HCT116 (cell line): ENCODE measurements around the gene TNFRSF6B. TPM values are rescaled to one million over a fixed set of nuclear protein-coding genes. Genes with fewer than 3 reads are reported as not detected.

Experiments
- ATAC-seq: fragments of 200-7000 bp; cut with Tn5 transposase; 2 replicates; pipeline ENCODE4 v1.9.1; 2020; ENCODE audit warnings: mild to moderate bottlenecking, moderate library complexity
- BruUV-seq: library from RNA; stranded (reverse); fragments of 400-500 nt; replicated peaks from 2 replicates; lab custom pipeline; 2021; lab: Mats Ljungman, UMichigan
- CTCF ChIA-PET: fragments of 300-600 bp; sonication (Branson Sonifier 250); formaldehyde crosslinking; loops from one replicate; lab custom pipeline; 2021; ENCODE audit warnings: antibody characterized with exemption; lab: Charles Lee
- POLR2A ChIA-PET: fragments of 300-600, 350-600 bp; sonication (Branson Sonifier 250); formaldehyde crosslinking; loops from one replicate; lab custom pipeline; 2021; ENCODE audit warnings: antibody characterized with exemption; lab: Charles Lee
- RAD21 ChIA-PET, 2 experiments: fragments of 300-600 bp; sonication (Branson Sonifier 250); formaldehyde crosslinking; loops; one replicate each; lab custom pipeline; 2023; ENCODE audit warnings: low total read pairs in 2 of 2; ENCODE audit not compliant: uncharacterized antibody in 2 of 2, unreplicated experiment in 2 of 2, low non-redundant PET in 1 of 2; lab: Charles Lee
- DNase-seq: peaks from one replicate; pipeline ENCODE4 v3.0.0-alpha.2; 2010; ENCODE audit warnings: low read depth, low spot score
- H2AFZ ChIP-seq: fragments of 200-600 bp; shearing (Covaris generic), sonication (generic); 2 replicates; pipeline ENCODE4 v1.6.1; 2017; ENCODE audit warnings: low read depth, mixed run types, mixed read lengths, antibody characterized with exemption, low read length; ENCODE audit not compliant: poor library complexity, severe bottlenecking
- H3K27ac ChIP-seq: 2 replicates; pipeline ENCODE4 v1.5.1; 2012; ENCODE audit warnings: low read depth, low read length
- H3K27me3 ChIP-seq: fragments of 200-600 bp; sonication (generic); 2 replicates; pipeline ENCODE4 v1.6.1; 2016; ENCODE audit warnings: mixed run types, low read length, mixed read lengths; ENCODE audit not compliant: insufficient read depth
- H3K36me3 ChIP-seq, 2 experiments: fragments of 200-500 bp in 1 of 2; fragments of 200-600 bp in 1 of 2; sonication (Bioruptor generic) in 1 of 2; sonication (generic) in 1 of 2; 2 replicates each; pipeline versions ENCODE4 v1.5.1 to v1.6.1; 2014 to 2016; ENCODE audit warnings: low read length in 2 of 2, inconsistent platforms in 1 of 2, mixed read lengths in 1 of 2, mixed run types in 1 of 2; ENCODE audit not compliant: insufficient read depth in 2 of 2, control insufficient read depth in 1 of 2
- H3K4me1 ChIP-seq, 2 experiments: fragments of 200-600 bp in 1 of 2; sonication (generic) in 1 of 2; 2 replicates each; pipeline versions ENCODE4 v1.5.1 to v1.6.1; 2012 to 2017; ENCODE audit warnings: low read length in 2 of 2, inconsistent platforms in 1 of 2, mild to moderate bottlenecking in 1 of 2, mixed read lengths in 1 of 2, mixed run types in 1 of 2, moderate library complexity in 1 of 2; ENCODE audit not compliant: insufficient read depth in 2 of 2, control insufficient read depth in 1 of 2
- H3K4me2 ChIP-seq: fragments of 200-600 bp; sonication (generic); 2 replicates; pipeline ENCODE4 v1.6.1; 2017; ENCODE audit warnings: mixed run types, low read length, mixed read lengths
- H3K4me3 ChIP-seq, 2 experiments: fragments of 200-600 bp in 1 of 2; sonication (generic) in 1 of 2; replicated peaks in 1 of 2; 2 replicates each; pipeline ENCODE4 v1.5.1; 2011 to 2016; ENCODE audit warnings: low read length in 2 of 2, control low read depth in 1 of 2, low read depth in 1 of 2, mild to moderate bottlenecking in 1 of 2, mixed read lengths in 1 of 2, mixed run types in 1 of 2
- H3K79me2 ChIP-seq: fragments of 200-600 bp; sonication (generic); 2 replicates; pipeline ENCODE4 v1.6.1; 2017; ENCODE audit warnings: mild to moderate bottlenecking, mixed run types, low read length, moderate library complexity, mixed read lengths; ENCODE audit not compliant: insufficient read depth
- H3K9ac ChIP-seq: fragments of 200-600 bp; sonication (generic); 2 replicates; pipeline ENCODE4 v1.6.1; 2016; ENCODE audit warnings: low read length, mixed read lengths
- H3K9me2 ChIP-seq: fragments of 200-600 bp; sonication (generic), shearing (Covaris generic); 2 replicates; pipeline ENCODE4 v1.6.1; 2017; ENCODE audit warnings: mixed run types, mild to moderate bottlenecking, moderate library complexity; ENCODE audit not compliant: insufficient read depth
- H3K9me3 ChIP-seq, 2 experiments: fragments of 200-500 bp in 1 of 2; fragments of 200-600 bp in 1 of 2; sonication (Bioruptor generic) in 1 of 2; sonication (generic) in 1 of 2; 2 replicates each; pipeline ENCODE4 v1.6.1; 2014 to 2017; ENCODE audit warnings: low read length in 2 of 2, mixed read lengths in 2 of 2, inconsistent platforms in 1 of 2, low read depth in 1 of 2, mild to moderate bottlenecking in 1 of 2, mixed run types in 1 of 2, moderate library complexity in 1 of 2; ENCODE audit not compliant: control insufficient read depth in 1 of 2, insufficient read depth in 1 of 2
- H4K20me1 ChIP-seq: fragments of 200-600 bp; sonication (generic), shearing (Covaris generic); 2 replicates; pipeline ENCODE4 v1.6.1; 2017; ENCODE audit warnings: mixed run types, mild to moderate bottlenecking, moderate library complexity; ENCODE audit not compliant: insufficient read depth
- CTCF ChIP-seq, 3 experiments: fragments of 200-600 bp in 1 of 3; sonication (generic) in 1 of 3; IDR thresholded peaks in 2 of 3; conservative IDR thresholded peaks in 1 of 3; 2 replicates each; pipeline ENCODE4 v1.5.1; 2012 to 2017; ENCODE audit warnings: low read depth in 2 of 3, low read length in 2 of 3, antibody characterized with exemption in 1 of 3, borderline replicate concordance in 1 of 3, control low read depth in 1 of 3, mild to moderate bottlenecking in 1 of 3, mixed read lengths in 1 of 3, mixed run types in 1 of 3, moderate library complexity in 1 of 3; ENCODE audit not compliant: insufficient read depth in 1 of 3
- EGR1 ChIP-seq: IDR thresholded peaks from 2 replicates; pipeline ENCODE4 v1.6.1; 2012; ENCODE audit warnings: low read depth
- ELF1 ChIP-seq: IDR thresholded peaks from 2 replicates; pipeline ENCODE4 v1.6.1; 2012; ENCODE audit warnings: low read depth, borderline replicate concordance
- JUND ChIP-seq: IDR thresholded peaks from 2 replicates; pipeline ENCODE4 v1.6.1; 2012
- RAD21 ChIP-seq: IDR thresholded peaks from 2 replicates; pipeline ENCODE4 v1.6.1; 2012; ENCODE audit warnings: low read depth, mild to moderate bottlenecking
- REST ChIP-seq: IDR thresholded peaks from 2 replicates; pipeline ENCODE4 v1.6.1; 2012; ENCODE audit warnings: low read depth
- SIN3A ChIP-seq: IDR thresholded peaks from 2 replicates; pipeline ENCODE4 v1.6.1; 2012; ENCODE audit warnings: low read depth
- ZBTB33 ChIP-seq: IDR thresholded peaks from 2 replicates; pipeline ENCODE4 v1.6.1; 2011; ENCODE audit warnings: mild to moderate bottlenecking, low read length, moderate library complexity; ENCODE audit not compliant: insufficient replicate concordance; ENCODE audit errors: extremely low read depth
- ZFX ChIP-seq: fragments of 450-650 bp; IDR thresholded peaks from 2 replicates; pipeline ENCODE4 v1.6.1; 2017
- ZNF274 ChIP-seq: fragments of 200-500 bp; sonication (Bioruptor generic); IDR thresholded peaks from 2 replicates; pipeline ENCODE4 v1.6.1; 2014; ENCODE audit warnings: mild to moderate bottlenecking, low read depth, low read length, inconsistent platforms
- intact Hi-C: fragments of 100-400 bp; cut with micrococcal nuclease; formaldehyde crosslinking; loops from 2 replicates; pipeline ENCODE4 v1.10.0; 2022
- total RNA-seq: library from RNA; stranded (reverse); gene quantifications from one replicate; pipeline ENCODE4 v1.2.1, GENCODE V29; 2021; ENCODE audit not compliant: unreplicated experiment

TNFRSF6B gene
- total RNA-seq, 1 experiment from 2014 or later = 147 TPM

- no peak for TF ChIP-seq REST
- TF ChIP-seq ZBTB33 = no peak
- no peak for TF ChIP-seq ZNF274
- TF ChIP-seq ELF1 = no peak
- TF ChIP-seq, all 23 proteins: peak for 0
These were observed 15.7 kb downstream of the TNFRSF6B start (continued) for GRCh38 chr20:63712191-63712590.

GRCh38 chr20:63714858-63715257 is 18.4 kb downstream of the TNFRSF6B start:
- H3K4me2 ChIP-seq = no peak overlapping the region
- BruUV-seq = no TSS peak
- RAD21 ChIA-PET = no interaction called here
- H3K27ac ChIP-seq = no peak overlapping the region
- H3K79me2 ChIP-seq = peaks cover 96% of the 10 kb centered on the region
- TF ChIP-seq JUND (no peak), ZFX (no peak), ELF1 (no peak), RAD21 (no peak), SIN3A (no peak), CTCF (IDR thresholded peaks at IDR 0.05 in 2 of 3, conservative IDR thresholded peaks at IDR 0.05 in 1 of 3; ENCODE audit: borderline replicate concordance in 1 of 3, insufficient read depth in 1 of 3, low read depth in 2 of 3, low read length in 2 of 3) (no peak), EGR1 (no peak)
- DNase-seq (no peak), ATAC-seq (no peak)
- intact Hi-C loops = no loop called here
- POLR2A ChIA-PET = no interaction called here
- CTCF ChIA-PET = no interaction called here
- no peaks in the 10 kb centered on the region for H3K27me3 ChIP-seq
- H3K9me2 ChIP-seq = no peaks in the 10 kb centered on the region
- H3K4me1 ChIP-seq = no peaks in the 10 kb centered on the region
- no peaks in the 10 kb centered on the region for H4K20me1 ChIP-seq
- H3K36me3 ChIP-seq = peaks cover 18 to 65% of the 10 kb centered on the region in 2 experiments
- peaks cover 4 to 16% of the 10 kb centered on the region in 2 experiments; a peak in 1 of 4 replicates for H3K9me3 ChIP-seq
- no peak overlapping the region for H3K9ac ChIP-seq
- H3K4me3 ChIP-seq = no peak overlapping the region
- no peak overlapping the region for H2AFZ ChIP-seq
